Hepatocyte (in vitro differentiated cells): ENCODE measurements around the gene FBLN1.

ENCODE experiments used
- EZH2 ChIP-seq: fragments of 200-600 bp; sonication (generic); IDR thresholded peaks from 2 replicates; pipeline ENCODE4 v1.6.1; 2016; ENCODE audit warnings: antibody characterized with exemption, mild to moderate bottlenecking, borderline replicate concordance
- EZH2phosphoT487 ChIP-seq: fragments of 200-600 bp; sonication (generic); IDR thresholded peaks from one replicate; pipeline ENCODE4 v1.6.1; 2018; ENCODE audit warnings: antibody characterized with exemption, mild to moderate bottlenecking, low read depth, moderate library complexity; ENCODE audit not compliant: unreplicated experiment, severe bottlenecking
- TF ChIP-seq, protein P1 (sequence below): fragments of 200-600 bp; sonication (generic); IDR thresholded peaks from 2 replicates; pipeline ENCODE4 v1.5.1; 2016; ENCODE audit warnings: antibody characterized with exemption, mild to moderate bottlenecking; ENCODE audit not compliant: poor library complexity

DNA sequence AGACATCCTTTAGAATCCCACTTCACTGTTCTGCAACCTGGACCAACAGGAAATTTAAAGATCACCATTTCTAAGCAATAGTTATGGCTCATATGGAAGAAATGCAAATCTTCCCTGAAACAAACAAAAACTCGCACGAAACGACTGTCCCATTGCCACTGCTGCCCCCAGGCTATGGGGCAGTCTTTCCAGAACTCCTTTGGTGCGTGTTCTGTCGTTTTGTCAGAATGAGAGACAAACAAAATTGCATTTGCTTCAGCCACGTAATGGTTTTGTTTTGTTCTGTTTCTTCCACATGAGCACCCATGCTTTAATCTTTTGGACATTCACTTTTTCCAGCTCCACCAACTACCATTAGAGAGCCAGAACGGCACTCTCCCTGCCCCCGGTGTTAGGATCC, 10.8 kb upstream of the FBLN1 start:
- TF ChIP-seq, protein P1, sequence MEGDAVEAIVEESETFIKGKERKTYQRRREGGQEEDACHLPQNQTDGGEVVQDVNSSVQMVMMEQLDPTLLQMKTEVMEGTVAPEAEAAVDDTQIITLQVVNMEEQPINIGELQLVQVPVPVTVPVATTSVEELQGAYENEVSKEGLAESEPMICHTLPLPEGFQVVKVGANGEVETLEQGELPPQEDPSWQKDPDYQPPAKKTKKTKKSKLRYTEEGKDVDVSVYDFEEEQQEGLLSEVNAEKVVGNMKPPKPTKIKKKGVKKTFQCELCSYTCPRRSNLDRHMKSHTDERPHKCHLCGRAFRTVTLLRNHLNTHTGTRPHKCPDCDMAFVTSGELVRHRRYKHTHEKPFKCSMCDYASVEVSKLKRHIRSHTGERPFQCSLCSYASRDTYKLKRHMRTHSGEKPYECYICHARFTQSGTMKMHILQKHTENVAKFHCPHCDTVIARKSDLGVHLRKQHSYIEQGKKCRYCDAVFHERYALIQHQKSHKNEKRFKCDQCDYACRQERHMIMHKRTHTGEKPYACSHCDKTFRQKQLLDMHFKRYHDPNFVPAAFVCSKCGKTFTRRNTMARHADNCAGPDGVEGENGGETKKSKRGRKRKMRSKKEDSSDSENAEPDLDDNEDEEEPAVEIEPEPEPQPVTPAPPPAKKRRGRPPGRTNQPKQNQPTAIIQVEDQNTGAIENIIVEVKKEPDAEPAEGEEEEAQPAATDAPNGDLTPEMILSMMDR: no peak
- TF ChIP-seq EZH2 (no peak), EZH2phosphoT487 (no peak)
